Measurements from ENCODE around the gene FGL2. TPM values are rescaled to one million over a fixed set of nuclear protein-coding genes. Genes with fewer than 3 reads are reported as not detected.

FGL2 gene
- polyA plus RNA-seq, 2 of the 4 experiments (the other 2 are of a cell fraction) = not detected

- CTCF ChIA-PET = no interaction called here
- no peak for DNase-seq (ENCODE audit: low read depth in 1 of 2, low spot score in 1 of 2)
- no peak overlapping the region for H3K4me3 ChIP-seq
- no peak for ATAC-seq
- no peaks in the 10 kb centered on the region for H3K9me3 ChIP-seq
- WGBS (ENCODE audit: missing lambda C conversion rate) = 86% methylated on average over 4 of the region's 4 CpGs
- H3K4me2 ChIP-seq = no peak overlapping the region
- no peak overlapping the region for H3K27ac ChIP-seq
- no peaks in the 10 kb centered on the region for H3K4me1 ChIP-seq
- POLR2A ChIA-PET = no interaction called here
- TF ChIP-seq PHF8 (IDR thresholded peaks at IDR 0.05; ENCODE audit: borderline replicate concordance, low read depth) = no peak
- TF ChIP-seq CHD2 (IDR thresholded peaks at IDR 0.05; ENCODE audit: low read length, partially characterized antibody) = no peak
- TF ChIP-seq EHMT2 (IDR thresholded peaks at IDR 0.05; ENCODE audit: low read depth) = no peak
- TF ChIP-seq RNF2 (IDR thresholded peaks at IDR 0.05; ENCODE audit: borderline replicate concordance, low read depth) = no peak
- FAIRE-seq = no peak
These were observed 10.7 kb downstream of the FGL2 start for GRCh38 chr7:77188731-77189437.

GRCh38 chr7:77185866-77186265 is 13.8 kb downstream of the FGL2 start:
- TF ChIP-seq RAD21 (conservative IDR thresholded peaks at IDR 0.05 in 1 of 2, IDR thresholded peaks at IDR 0.05 in 1 of 2) = no peak
- no peak for TF ChIP-seq HEYL (CRISPR knock-in tag; IDR thresholded peaks at IDR 0.05)
- TF ChIP-seq ZSCAN20 (CRISPR knock-in tag; IDR thresholded peaks at IDR 0.05) = no peak
- no peak for TF ChIP-seq KDM5A (IDR thresholded peaks at IDR 0.05)
- no peak for TF ChIP-seq BCL3 (IDR thresholded peaks at IDR 0.05)
- TF ChIP-seq RNF2 (IDR thresholded peaks at IDR 0.05; ENCODE audit: borderline replicate concordance, low read depth) = no peak
- no peak for TF ChIP-seq NPAS2 (CRISPR knock-in tag; IDR thresholded peaks at IDR 0.05; ENCODE audit: borderline replicate concordance)
- TF ChIP-seq CHD2 (IDR thresholded peaks at IDR 0.05; ENCODE audit: low read length, partially characterized antibody) = no peak
- no peak for TF ChIP-seq HOXB13 (CRISPR knock-in tag; IDR thresholded peaks at IDR 0.05; ENCODE audit: low read depth)
- no peak for TF ChIP-seq FOXS1 (CRISPR knock-in tag; IDR thresholded peaks at IDR 0.05)
- TF ChIP-seq TP53 (CRISPR knock-in tag; IDR thresholded peaks at IDR 0.05) = no peak
- TF ChIP-seq RARB (CRISPR knock-in tag; IDR thresholded peaks at IDR 0.05) = no peak
- POLR2A ChIA-PET = no interaction called here
- no peak for FAIRE-seq

DNA sequence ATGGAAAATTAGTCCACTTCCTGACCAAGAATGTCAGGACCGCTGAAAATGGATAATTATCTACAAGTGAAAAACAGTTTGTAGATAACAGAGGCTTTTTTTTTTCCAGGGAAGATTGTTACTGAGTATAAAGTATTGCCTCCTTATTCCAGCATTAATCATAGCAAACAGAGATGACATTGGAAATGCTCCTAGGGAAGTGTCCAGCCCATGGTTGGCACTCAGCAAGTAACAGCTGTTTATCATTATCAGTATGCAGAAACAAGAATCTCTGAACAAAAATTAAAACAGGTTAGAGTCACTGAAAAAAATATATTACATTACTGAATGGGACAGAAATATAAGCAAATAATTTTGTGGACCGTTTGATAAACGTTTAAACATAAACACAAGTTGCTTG is 14.6 kb downstream of the FGL2 start:
- 71% methylated on average over 3 of the region's 3 CpGs for WGBS (ENCODE audit: missing lambda C conversion rate)
- Histone ChIP-seq H3K4me1 (no peaks in the 10 kb centered on the region), H3K4me2 (no peak overlapping the region), H3K9me3 (no peaks in the 10 kb centered on the region), H3K4me3 (no peak overlapping the region), H3K27ac (no peak overlapping the region)
- ChIA-PET POLR2A (no interaction called here), CTCF (no interaction called here)
- FAIRE-seq = no peak
- ATAC-seq = no peak
- DNase-seq (ENCODE audit: low read depth in 1 of 2, low spot score in 1 of 2) = no peak
- TF ChIP-seq HEYL (CRISPR knock-in tag; IDR thresholded peaks at IDR 0.05) = no peak
- TF ChIP-seq SMC3 (IDR thresholded peaks at IDR 0.05) = no peak
- TF ChIP-seq, protein P1, sequence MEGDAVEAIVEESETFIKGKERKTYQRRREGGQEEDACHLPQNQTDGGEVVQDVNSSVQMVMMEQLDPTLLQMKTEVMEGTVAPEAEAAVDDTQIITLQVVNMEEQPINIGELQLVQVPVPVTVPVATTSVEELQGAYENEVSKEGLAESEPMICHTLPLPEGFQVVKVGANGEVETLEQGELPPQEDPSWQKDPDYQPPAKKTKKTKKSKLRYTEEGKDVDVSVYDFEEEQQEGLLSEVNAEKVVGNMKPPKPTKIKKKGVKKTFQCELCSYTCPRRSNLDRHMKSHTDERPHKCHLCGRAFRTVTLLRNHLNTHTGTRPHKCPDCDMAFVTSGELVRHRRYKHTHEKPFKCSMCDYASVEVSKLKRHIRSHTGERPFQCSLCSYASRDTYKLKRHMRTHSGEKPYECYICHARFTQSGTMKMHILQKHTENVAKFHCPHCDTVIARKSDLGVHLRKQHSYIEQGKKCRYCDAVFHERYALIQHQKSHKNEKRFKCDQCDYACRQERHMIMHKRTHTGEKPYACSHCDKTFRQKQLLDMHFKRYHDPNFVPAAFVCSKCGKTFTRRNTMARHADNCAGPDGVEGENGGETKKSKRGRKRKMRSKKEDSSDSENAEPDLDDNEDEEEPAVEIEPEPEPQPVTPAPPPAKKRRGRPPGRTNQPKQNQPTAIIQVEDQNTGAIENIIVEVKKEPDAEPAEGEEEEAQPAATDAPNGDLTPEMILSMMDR (IDR thresholded peaks at IDR 0.05) = no peak
- TF ChIP-seq TFCP2L1 (CRISPR knock-in tag; IDR thresholded peaks at IDR 0.05) = no peak
- no peak for TF ChIP-seq REST (IDR thresholded peaks at IDR 0.05)
- no peak for TF ChIP-seq CEBPB (IDR thresholded peaks at IDR 0.05)
- TF ChIP-seq FOSL2 (IDR thresholded peaks at IDR 0.05) = no peak
- no peak for TF ChIP-seq FOSL2 (CRISPR knock-in tag; IDR thresholded peaks at IDR 0.05)
- no peak for TF ChIP-seq MAFK (IDR thresholded peaks at IDR 0.05; ENCODE audit: partially characterized antibody)
- TF ChIP-seq KDM5A (IDR thresholded peaks at IDR 0.05) = no peak
- TF ChIP-seq CBX8 (IDR thresholded peaks at IDR 0.05) = no peak
- TF ChIP-seq CBX2 (IDR thresholded peaks at IDR 0.05; ENCODE audit: borderline replicate concordance, low read depth) = no peak
- no peak for TF ChIP-seq PBX3 (IDR thresholded peaks at IDR 0.05)
- no peak for TF ChIP-seq USF2 (IDR thresholded peaks at IDR 0.05)

More at GRCh38 chr7:77185866-77186265, 13.8 kb downstream of the FGL2 start:
- DNase-seq (ENCODE audit: low read depth in 1 of 2, low spot score in 1 of 2) (no peak), ATAC-seq (no peak)
- H3K4me1 ChIP-seq = no peaks in the 10 kb centered on the region
- no peak overlapping the region for H3K27ac ChIP-seq
- H3K4me3 ChIP-seq = no peak overlapping the region
- H3K9me3 ChIP-seq = no peaks in the 10 kb centered on the region
- no peak overlapping the region for H3K4me2 ChIP-seq
- WGBS (ENCODE audit: missing lambda C conversion rate) = 74% methylated on average over 2 of the region's 2 CpGs
- CTCF ChIA-PET = no interaction called here

Data from A549 (cell line).